ENCODE results near the gene MGRN1.

- TF ChIP-seq, protein P1, sequence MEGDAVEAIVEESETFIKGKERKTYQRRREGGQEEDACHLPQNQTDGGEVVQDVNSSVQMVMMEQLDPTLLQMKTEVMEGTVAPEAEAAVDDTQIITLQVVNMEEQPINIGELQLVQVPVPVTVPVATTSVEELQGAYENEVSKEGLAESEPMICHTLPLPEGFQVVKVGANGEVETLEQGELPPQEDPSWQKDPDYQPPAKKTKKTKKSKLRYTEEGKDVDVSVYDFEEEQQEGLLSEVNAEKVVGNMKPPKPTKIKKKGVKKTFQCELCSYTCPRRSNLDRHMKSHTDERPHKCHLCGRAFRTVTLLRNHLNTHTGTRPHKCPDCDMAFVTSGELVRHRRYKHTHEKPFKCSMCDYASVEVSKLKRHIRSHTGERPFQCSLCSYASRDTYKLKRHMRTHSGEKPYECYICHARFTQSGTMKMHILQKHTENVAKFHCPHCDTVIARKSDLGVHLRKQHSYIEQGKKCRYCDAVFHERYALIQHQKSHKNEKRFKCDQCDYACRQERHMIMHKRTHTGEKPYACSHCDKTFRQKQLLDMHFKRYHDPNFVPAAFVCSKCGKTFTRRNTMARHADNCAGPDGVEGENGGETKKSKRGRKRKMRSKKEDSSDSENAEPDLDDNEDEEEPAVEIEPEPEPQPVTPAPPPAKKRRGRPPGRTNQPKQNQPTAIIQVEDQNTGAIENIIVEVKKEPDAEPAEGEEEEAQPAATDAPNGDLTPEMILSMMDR (IDR thresholded peaks at IDR 0.05), result no peak
- no peak for TF ChIP-seq POLR2A (IDR thresholded peaks at IDR 0.05)
Observed at GRCh38 chr16:4704491-4704890, 79.9 kb downstream of the MGRN1 start.
